Breast epithelium (tissue), 3 donors: Measurements from ENCODE around the gene CCDC88C.

ENCODE experiments used
- CTCF ChIP-seq, 3 donors: fragments of 450-650 bp; IDR thresholded peaks; one replicate each; pipeline ENCODE4 v1.5.1; 2016 to 2017; ENCODE audit warnings: antibody characterized with exemption in 3 of 3, mild to moderate bottlenecking in 3 of 3, moderate library complexity in 3 of 3
- POLR2A ChIP-seq: fragments of 450-650 bp; IDR thresholded peaks from one replicate; pipeline ENCODE4 v1.6.1; 2016; ENCODE audit warnings: antibody characterized with exemption, mild to moderate bottlenecking, moderate library complexity

GRCh38 chr14:91424813-91425530, 7.4 kb upstream of the CCDC88C start:
- TF ChIP-seq CTCF (IDR thresholded peaks at IDR 0.05) (no peak), POLR2A (no peak)
